NCI-H2029 (cell line): ENCODE measurements around the gene RAD23B.
A peak's percentile ranks its signal among the peaks of the same experiment; 100 is the strongest.

Experiments
- DNase-seq: peaks from one replicate; lab custom pipeline; 2025; lab: John Stamatoyannopoulos, UW

RAD23B gene

GRCh38 chr9:107336718-107337360 is 53.8 kb downstream of the RAD23B start:
- DNase-seq: no peak

- DNase-seq: no peak
These were observed 54.9 kb downstream of the RAD23B start for GRCh38 chr9:107337676-107338590.

- DNase-seq: no peak
These were observed 56.0 kb downstream of the RAD23B start for GRCh38 chr9:107338911-107339659.

- DNase-seq: peak; percentile 58
These were observed 58.0 kb downstream of the RAD23B start for GRCh38 chr9:107340920-107341632.

GRCh38 chr9:107342476-107343161 is 59.5 kb downstream of the RAD23B start:
- DNase-seq: no peak

GRCh38 chr9:107345327-107345726 is 62.2 kb downstream of the RAD23B start:
- peak; percentile 45 for DNase-seq

- no peak for DNase-seq
These were observed 65.8 kb downstream of the RAD23B start for GRCh38 chr9:107348836-107349235.

- DNase-seq: no peak
These were observed 67.4 kb downstream of the RAD23B start for GRCh38 chr9:107350443-107350842.

GRCh38 chr9:107351382-107352045 is 68.4 kb downstream of the RAD23B start:
- DNase-seq: no peak

GRCh38 chr9:107355394-107355793 is 72.3 kb downstream of the RAD23B start:
- no peak for DNase-seq

GRCh38 chr9:107358986-107359385 is 75.9 kb downstream of the RAD23B start:
- DNase-seq: no peak

GRCh38 chr9:107360098-107360497 is 77.0 kb downstream of the RAD23B start:
- no peak for DNase-seq

- DNase-seq: no peak
These were observed 78.7 kb downstream of the RAD23B start for GRCh38 chr9:107361816-107362215.

GRCh38 chr9:107363516-107364152 is 80.6 kb downstream of the RAD23B start:
- DNase-seq: no peak

- no peak for DNase-seq
These were observed 84.8 kb downstream of the RAD23B start for GRCh38 chr9:107367727-107368502.

- DNase-seq: no peak
These were observed 85.6 kb downstream of the RAD23B start for GRCh38 chr9:107368696-107369095.

- DNase-seq: no peak
These were observed 90.7 kb downstream of the RAD23B start for GRCh38 chr9:107373809-107374208.

GRCh38 chr9:107375001-107375400 is 91.9 kb downstream of the RAD23B start:
- DNase-seq: no peak

GRCh38 chr9:107375651-107376369 is 92.7 kb downstream of the RAD23B start:
- no peak for DNase-seq
